IgD-negative memory B cell (primary cell): Measurements from ENCODE around the gene MRRF. TPM values are rescaled to one million over a fixed set of nuclear protein-coding genes. Genes with fewer than 3 reads are reported as not detected.
"Not testable (repeated sequence)": the region's sequence is repeated elsewhere in the genome, so short reads cannot be mapped to it uniquely, and the experiment has no call there.

Experiments used
- H3K27ac Mint-ChIP-seq, 3 donors: one replicate each; pipeline ENCODE4 v1.8.0; 2020 to 2022; ENCODE audit warnings: mild to moderate bottlenecking in 3 of 3, mixed read lengths in 3 of 3, moderate library complexity in 1 of 3
- H3K27me3 Mint-ChIP-seq: one replicate; pipeline ENCODE4 v1.8.0; 2021; ENCODE audit warnings: mixed read lengths
- H3K36me3 Mint-ChIP-seq: one replicate; pipeline ENCODE4 v1.8.0; 2020; ENCODE audit warnings: mild to moderate bottlenecking, mixed read lengths
- H3K4me1 Mint-ChIP-seq, 3 donors: one replicate each; pipeline ENCODE4 v1.8.0; 2020 to 2022; ENCODE audit warnings: mixed read lengths in 3 of 3, mild to moderate bottlenecking in 1 of 3
- H3K4me3 Mint-ChIP-seq, 4 donors: one replicate each; pipeline ENCODE4 v1.8.0; 2020 to 2022; ENCODE audit warnings: mild to moderate bottlenecking in 4 of 4, mixed read lengths in 4 of 4, moderate library complexity in 3 of 4
- H3K9me3 Mint-ChIP-seq, 3 donors: one replicate each; pipeline ENCODE4 v1.8.0; 2020 to 2021; ENCODE audit warnings: mixed read lengths in 3 of 3, mild to moderate bottlenecking in 1 of 3
- polyA plus RNA-seq: library from polyadenylated mRNA; unstranded; fragments of 300-500 nt; fragmentation: Illumina TruSeq; gene quantifications from one replicate; pipeline ENCODE4 v1.2.3, GENCODE V29; 2021

The MRRF gene
- polyA plus RNA-seq, 1 donor from 2014 or later: 26.2 TPM

- H3K4me3 Mint-ChIP-seq: no peak overlapping the region
- H3K36me3 Mint-ChIP-seq: peaks cover 3% of the 10 kb centered on the region
- no peak overlapping the region for H3K27ac Mint-ChIP-seq
- no peaks in the 10 kb centered on the region for H3K9me3 Mint-ChIP-seq
- H3K27me3 Mint-ChIP-seq: peaks cover 11% of the 10 kb centered on the region
- peaks cover 0 to 7% (median 4%) of the 10 kb centered on the region in 3 donors for H3K4me1 Mint-ChIP-seq
Observed at GRCh38 chr9:122342323-122343050, 77.8 kb downstream of the MRRF start.

GRCh38 chr9:122346478-122347347 is 82.0 kb downstream of the MRRF start:
- Mint-ChIP-seq H3K9me3 (no peaks in the 10 kb centered on the region), H3K27ac (peak overlapping the region in 1 of 3 donors; percentile 59), H3K4me1 (peaks cover 0 to 9% (median 0%) of the 10 kb centered on the region in 3 donors), H3K27me3 (peaks cover 20% of the 10 kb centered on the region), H3K4me3 (peak overlapping the region; percentile 82 to 94 (median 85)), H3K36me3 (peaks cover 3% of the 10 kb centered on the region)

- peak overlapping the region; percentile 82 to 94 (median 85) for H3K4me3 Mint-ChIP-seq
- peaks cover 3% of the 10 kb centered on the region for H3K36me3 Mint-ChIP-seq
- peak overlapping the region in 1 of 3 donors; percentile 59 for H3K27ac Mint-ChIP-seq
- peaks cover 0 to 1% (median 0%) of the 10 kb centered on the region in 3 donors for H3K9me3 Mint-ChIP-seq
- H3K27me3 Mint-ChIP-seq: peaks cover 20% of the 10 kb centered on the region
- peaks cover 0 to 9% (median 0%) of the 10 kb centered on the region in 3 donors for H3K4me1 Mint-ChIP-seq
Observed at GRCh38 chr9:122347348-122348287, 82.9 kb downstream of the MRRF start.

GRCh38 chr9:122348288-122348777 is 83.7 kb downstream of the MRRF start:
- Mint-ChIP-seq H3K4me1 (peaks cover 0 to 9% (median 0%) of the 10 kb centered on the region in 3 donors), H3K27me3 (peaks cover 20% of the 10 kb centered on the region), H3K27ac (peak overlapping the region in 1 of 3 donors; percentile 39), H3K9me3 (peaks cover 0 to 5% (median 0%) of the 10 kb centered on the region in 3 donors), H3K4me3 (peak overlapping the region in 3 of 4 donors; percentile 2 to 63 (median 6)), H3K36me3 (peaks cover 3% of the 10 kb centered on the region)

- peak overlapping the region in 2 of 4 donors; percentile 2 to 63 for H3K4me3 Mint-ChIP-seq
- peaks cover 0 to 9% (median 0%) of the 10 kb centered on the region in 3 donors for H3K4me1 Mint-ChIP-seq
- H3K36me3 Mint-ChIP-seq: peaks cover 3% of the 10 kb centered on the region
- peaks cover 20% of the 10 kb centered on the region for H3K27me3 Mint-ChIP-seq
- peaks cover 0 to 5% (median 4%) of the 10 kb centered on the region in 3 donors for H3K9me3 Mint-ChIP-seq
- H3K27ac Mint-ChIP-seq: no peak overlapping the region
Observed at GRCh38 chr9:122348791-122349190, 84.1 kb downstream of the MRRF start.

- H3K27ac Mint-ChIP-seq: no peak overlapping the region
- no peaks in the 10 kb centered on the region for H3K36me3 Mint-ChIP-seq
- peaks cover 0 to 9% (median 0%) of the 10 kb centered on the region in 3 donors for H3K4me1 Mint-ChIP-seq
- peaks cover 0 to 5% (median 4%) of the 10 kb centered on the region in 3 donors for H3K9me3 Mint-ChIP-seq
- H3K27me3 Mint-ChIP-seq: peaks cover 20% of the 10 kb centered on the region
- H3K4me3 Mint-ChIP-seq: no peak overlapping the region
Observed at GRCh38 chr9:122349201-122349600, 84.5 kb downstream of the MRRF start.

- Mint-ChIP-seq H3K4me3 (peak overlapping the region in 1 of 4 donors; percentile 37), H3K36me3 (no peaks in the 10 kb centered on the region), H3K4me1 (peaks cover 0 to 9% (median 0%) of the 10 kb centered on the region in 3 donors), H3K27me3 (peaks cover 23% of the 10 kb centered on the region), H3K9me3 (peaks cover 0 to 5% (median 4%) of the 10 kb centered on the region in 3 donors), H3K27ac (no peak overlapping the region)
Observed at GRCh38 chr9:122350577-122351355, 86.1 kb downstream of the MRRF start.

- H3K4me3 Mint-ChIP-seq: no peak overlapping the region
Observed at GRCh38 chr9:122354536-122355199, 90.0 kb downstream of the MRRF start.

GRCh38 chr9:122355336-122355875 is 90.7 kb downstream of the MRRF start:
- H3K27me3 Mint-ChIP-seq: peaks cover 4% of the 10 kb centered on the region
- no peaks in the 10 kb centered on the region for H3K4me1 Mint-ChIP-seq
- peaks cover 2% of the 10 kb centered on the region for H3K36me3 Mint-ChIP-seq
- no peak overlapping the region for H3K4me3 Mint-ChIP-seq
- H3K27ac Mint-ChIP-seq: no peak overlapping the region
- H3K9me3 Mint-ChIP-seq: peaks cover 5 to 17% (median 11%) of the 10 kb centered on the region in 3 donors

More at GRCh38 chr9:122354536-122355199, 90.0 kb downstream of the MRRF start:
- H3K27me3 Mint-ChIP-seq: peaks cover 9% of the 10 kb centered on the region
- H3K27ac Mint-ChIP-seq: no peak overlapping the region
- no peaks in the 10 kb centered on the region for H3K4me1 Mint-ChIP-seq
- peaks cover 5 to 17% (median 11%) of the 10 kb centered on the region in 3 donors for H3K9me3 Mint-ChIP-seq
- peaks cover 2% of the 10 kb centered on the region for H3K36me3 Mint-ChIP-seq

- peak overlapping the region in 1 of 4 donors; percentile 39 for H3K4me3 Mint-ChIP-seq
- no peak overlapping the region for H3K27ac Mint-ChIP-seq
- H3K4me1 Mint-ChIP-seq: no peaks in the 10 kb centered on the region
- H3K36me3 Mint-ChIP-seq: peaks cover 2% of the 10 kb centered on the region
- H3K27me3 Mint-ChIP-seq: peaks cover 3% of the 10 kb centered on the region
- peaks cover 5 to 17% (median 11%) of the 10 kb centered on the region in 3 donors for H3K9me3 Mint-ChIP-seq
Observed at GRCh38 chr9:122356627-122357026, 91.9 kb downstream of the MRRF start.

GRCh38 chr9:122360891-122361290 is 96.2 kb downstream of the MRRF start:
- Mint-ChIP-seq H3K9me3 (peaks cover 5 to 12% (median 6%) of the 10 kb centered on the region in 3 donors), H3K27me3 (no peaks in the 10 kb centered on the region), H3K27ac (no peak overlapping the region), H3K4me1 (no peaks in the 10 kb centered on the region), H3K36me3 (peaks cover under 1% of the 10 kb centered on the region), H3K4me3 (no peak overlapping the region)

GRCh38 chr9:122363131-122363530 is 98.4 kb downstream of the MRRF start:
- H3K4me1 Mint-ChIP-seq, H3K27ac Mint-ChIP-seq, H3K9me3 Mint-ChIP-seq, H3K36me3 Mint-ChIP-seq, H3K4me3 Mint-ChIP-seq, H3K27me3 Mint-ChIP-seq: not testable (repeated sequence)
